CD4-positive, alpha-beta memory T cell (primary cell): ENCODE results near the gene CLRN3. TPM values are rescaled to one million over a fixed set of nuclear protein-coding genes. Genes with fewer than 3 reads are reported as not detected.

Experiments used
- CTCF ChIA-PET: fragments of 350-600 bp; sonication (Branson Sonifier 250); formaldehyde crosslinking; loops from one replicate; lab custom pipeline; 2021; ENCODE audit warnings: inconsistent platforms; ENCODE audit not compliant: partially characterized antibody; lab: Charles Lee
- POLR2A ChIA-PET: fragments of 350-600 bp; sonication (Branson Sonifier 250); formaldehyde crosslinking; loops from one replicate; lab custom pipeline; 2021; ENCODE audit not compliant: partially characterized antibody; lab: Charles Lee
- DNase-seq, 5 donors: peaks; one replicate each; pipeline versions ENCODE4 v3.0.0 to v3.0.0-alpha.2; 2020 to 2022; ENCODE audit warnings: mixed read lengths in 1 of 5
- H3K27ac ChIP-seq: one replicate; pipeline ENCODE4 v1.7.0; 2013; ENCODE audit warnings: low read depth, low read length
- H3K27me3 ChIP-seq: 2 replicates; pipeline ENCODE4 v1.7.0; 2013; ENCODE audit warnings: mild to moderate bottlenecking, low read length, moderate library complexity; ENCODE audit not compliant: insufficient read depth
- H3K36me3 ChIP-seq: 2 replicates; pipeline ENCODE4 v1.7.0; 2013; ENCODE audit warnings: mild to moderate bottlenecking, low read length, moderate library complexity; ENCODE audit not compliant: insufficient read depth
- H3K4me1 ChIP-seq: 2 replicates; pipeline ENCODE4 v1.7.0; 2013; ENCODE audit warnings: mild to moderate bottlenecking, low read length, moderate library complexity; ENCODE audit not compliant: insufficient read depth
- H3K4me3 ChIP-seq, 2 donors: one replicate each; pipeline ENCODE4 v1.7.0; 2013; ENCODE audit warnings: low read length in 2 of 2, mild to moderate bottlenecking in 1 of 2
- H3K9me3 ChIP-seq, 2 donors: one replicate each; pipeline ENCODE4 v1.7.0; 2013; ENCODE audit warnings: low read length in 2 of 2, control low read depth in 1 of 2; ENCODE audit not compliant: control insufficient read depth in 1 of 2
- H3K27ac Mint-ChIP-seq, 7 donors: one replicate each; pipeline ENCODE4 v1.8.0; 2020 to 2021; ENCODE audit warnings: mixed read lengths in 7 of 7, mild to moderate bottlenecking in 6 of 7, inconsistent platforms in 3 of 7, moderate library complexity in 3 of 7
- H3K27me3 Mint-ChIP-seq, 2 donors: one replicate each; pipeline ENCODE4 v1.8.0; 2020 to 2021; ENCODE audit warnings: mixed read lengths in 2 of 2
- H3K36me3 Mint-ChIP-seq, 2 donors: one replicate each; pipeline ENCODE4 v1.8.0; 2020 to 2021; ENCODE audit warnings: mixed read lengths in 2 of 2, inconsistent platforms in 1 of 2, mild to moderate bottlenecking in 1 of 2
- H3K4me1 Mint-ChIP-seq, 4 donors: one replicate each; pipeline ENCODE4 v1.8.0; 2020 to 2021; ENCODE audit warnings: mixed read lengths in 4 of 4, mild to moderate bottlenecking in 1 of 4
- H3K4me3 Mint-ChIP-seq, 8 donors: one replicate each; pipeline ENCODE4 v1.8.0; 2020 to 2021; ENCODE audit warnings: mixed read lengths in 8 of 8, mild to moderate bottlenecking in 7 of 8, moderate library complexity in 6 of 8, inconsistent platforms in 3 of 8
- H3K9me3 Mint-ChIP-seq, 8 donors: one replicate each; pipeline ENCODE4 v1.8.0; 2020 to 2021; ENCODE audit warnings: mixed read lengths in 8 of 8, mild to moderate bottlenecking in 5 of 8, inconsistent platforms in 3 of 8, moderate library complexity in 1 of 8
- intact Hi-C: fragments of 100-400 bp; cut with micrococcal nuclease; formaldehyde crosslinking; loops from one replicate; pipeline ENCODE4 v1.15.1; 2023
- polyA plus RNA-seq, 2 donors: library from polyadenylated mRNA; unstranded; fragments of 300-500 nt; fragmentation: Illumina TruSeq; gene quantifications; one replicate each; pipeline ENCODE4 v1.2.3, GENCODE V29; 2021
- total RNA-seq, 2 experiments: library from RNA; stranded (reverse); gene quantifications; one replicate each; pipeline ENCODE4 v1.2.3, GENCODE V29; 2021

CLRN3 gene
- total and polyA plus RNA-seq, 4 experiments from 2014 or later, result not detected

GRCh38 chr10:127840884-127841283 lies 51.9 kb downstream of the CLRN3 start:
- ChIA-PET CTCF (no interaction called here), POLR2A (no interaction called here)
- no peaks in the 10 kb centered on the region for H3K27me3 ChIP-seq
- intact Hi-C loops, result no loop called here
- no peak overlapping the region for H3K4me3 ChIP-seq
- H3K9me3 Mint-ChIP-seq, result peaks cover 0 to 11% (median 0%) of the 10 kb centered on the region in 8 donors
- H3K36me3 ChIP-seq, result no peaks in the 10 kb centered on the region
- H3K4me1 ChIP-seq, result no peaks in the 10 kb centered on the region
- peaks cover 9 to 12% of the 10 kb centered on the region in 2 donors for H3K27me3 Mint-ChIP-seq
- H3K4me1 Mint-ChIP-seq, result no peaks in the 10 kb centered on the region
- no peak for DNase-seq
- no peak overlapping the region for H3K27ac Mint-ChIP-seq
- no peak overlapping the region for H3K27ac ChIP-seq
- no peak overlapping the region for H3K4me3 Mint-ChIP-seq
- no peaks in the 10 kb centered on the region for H3K36me3 Mint-ChIP-seq
- H3K9me3 ChIP-seq, result no peaks in the 10 kb centered on the region

GRCh38 chr10:127836966-127837365 lies 55.8 kb downstream of the CLRN3 start:
- no peak overlapping the region for H3K4me3 ChIP-seq
- no peaks in the 10 kb centered on the region for H3K27me3 ChIP-seq
- H3K9me3 ChIP-seq, result no peaks in the 10 kb centered on the region
- Mint-ChIP-seq H3K4me3 (no peak overlapping the region), H3K27ac (no peak overlapping the region), H3K27me3 (peaks cover 5 to 9% of the 10 kb centered on the region in 2 donors), H3K9me3 (peaks cover 0 to 11% (median 0%) of the 10 kb centered on the region in 8 donors), H3K4me1 (peaks cover 0 to 2% (median 0%) of the 10 kb centered on the region in 4 donors), H3K36me3 (no peaks in the 10 kb centered on the region)
- no peaks in the 10 kb centered on the region for H3K36me3 ChIP-seq
- H3K4me1 ChIP-seq, result no peaks in the 10 kb centered on the region
- intact Hi-C loops, result no loop called here
- POLR2A ChIA-PET, result no interaction called here
- DNase-seq, result no peak
- no peak overlapping the region for H3K27ac ChIP-seq
- CTCF ChIA-PET, result no interaction called here

GRCh38 chr10:127836176-127836575 lies 56.6 kb downstream of the CLRN3 start:
- peaks cover 5 to 6% of the 10 kb centered on the region in 2 donors for H3K27me3 Mint-ChIP-seq
- Histone ChIP-seq H3K4me3 (no peak overlapping the region), H3K9me3 (no peaks in the 10 kb centered on the region), H3K4me1 (no peaks in the 10 kb centered on the region), H3K36me3 (no peaks in the 10 kb centered on the region), H3K27me3 (no peaks in the 10 kb centered on the region), H3K27ac (no peak overlapping the region)
- H3K36me3 Mint-ChIP-seq, result no peaks in the 10 kb centered on the region
- intact Hi-C loops, result no loop called here
- peaks cover 0 to 2% (median 0%) of the 10 kb centered on the region in 4 donors for H3K4me1 Mint-ChIP-seq
- ChIA-PET CTCF (no interaction called here), POLR2A (no interaction called here)
- no peak for DNase-seq
- H3K4me3 Mint-ChIP-seq, result no peak overlapping the region
- H3K9me3 Mint-ChIP-seq, result peaks cover 0 to 11% (median 0%) of the 10 kb centered on the region in 8 donors
- H3K27ac Mint-ChIP-seq, result no peak overlapping the region

GRCh38 chr10:127834791-127835190 lies 58.0 kb downstream of the CLRN3 start:
- Mint-ChIP-seq H3K36me3 (no peaks in the 10 kb centered on the region), H3K27ac (no peak overlapping the region), H3K27me3 (peaks cover 7% of the 10 kb centered on the region in 2 donors), H3K9me3 (peaks cover 0 to 11% (median 0%) of the 10 kb centered on the region in 8 donors), H3K4me1 (peaks cover 0 to 2% (median 0%) of the 10 kb centered on the region in 4 donors), H3K4me3 (no peak overlapping the region)
- Histone ChIP-seq H3K4me3 (no peak overlapping the region), H3K9me3 (no peaks in the 10 kb centered on the region), H3K4me1 (no peaks in the 10 kb centered on the region), H3K27me3 (no peaks in the 10 kb centered on the region), H3K27ac (no peak overlapping the region), H3K36me3 (no peaks in the 10 kb centered on the region)
- POLR2A ChIA-PET, result no interaction called here
- CTCF ChIA-PET, result no interaction called here
- intact Hi-C loops, result no loop called here
- DNase-seq, result no peak

GRCh38 chr10:127834221-127834620 lies 58.5 kb downstream of the CLRN3 start:
- CTCF ChIA-PET, result no interaction called here
- no peak overlapping the region for H3K4me3 ChIP-seq
- POLR2A ChIA-PET, result no interaction called here
- Mint-ChIP-seq H3K36me3 (no peaks in the 10 kb centered on the region), H3K27ac (no peak overlapping the region), H3K4me3 (no peak overlapping the region), H3K27me3 (peaks cover 6 to 7% of the 10 kb centered on the region in 2 donors), H3K4me1 (peaks cover 0 to 2% (median 0%) of the 10 kb centered on the region in 4 donors), H3K9me3 (peaks cover 0 to 11% (median 0%) of the 10 kb centered on the region in 8 donors)
- no peak overlapping the region for H3K27ac ChIP-seq
- no peak for DNase-seq
- H3K4me1 ChIP-seq, result no peaks in the 10 kb centered on the region
- no peaks in the 10 kb centered on the region for H3K36me3 ChIP-seq
- intact Hi-C loops, result no loop called here
- no peaks in the 10 kb centered on the region for H3K27me3 ChIP-seq
- no peaks in the 10 kb centered on the region for H3K9me3 ChIP-seq

- ChIA-PET POLR2A (no interaction called here), CTCF (no interaction called here)
- H3K4me1 Mint-ChIP-seq, result peaks cover 0 to 2% (median 0%) of the 10 kb centered on the region in 4 donors
- Histone ChIP-seq H3K9me3 (no peaks in the 10 kb centered on the region), H3K27me3 (no peaks in the 10 kb centered on the region), H3K4me1 (no peaks in the 10 kb centered on the region), H3K36me3 (no peaks in the 10 kb centered on the region), H3K4me3 (no peak overlapping the region), H3K27ac (no peak overlapping the region)
- no peak overlapping the region for H3K27ac Mint-ChIP-seq
- DNase-seq, result no peak
- H3K4me3 Mint-ChIP-seq, result no peak overlapping the region
- no peaks in the 10 kb centered on the region for H3K36me3 Mint-ChIP-seq
- peaks cover 5 to 6% of the 10 kb centered on the region in 2 donors for H3K27me3 Mint-ChIP-seq
- intact Hi-C loops, result no loop called here
- H3K9me3 Mint-ChIP-seq, result peaks cover 0 to 11% (median 0%) of the 10 kb centered on the region in 8 donors
Measured at GRCh38 chr10:127833804-127834203, 58.9 kb downstream of the CLRN3 start.

- Histone ChIP-seq H3K4me3 (no peak overlapping the region), H3K36me3 (no peaks in the 10 kb centered on the region), H3K4me1 (no peaks in the 10 kb centered on the region), H3K9me3 (no peaks in the 10 kb centered on the region), H3K27ac (no peak overlapping the region), H3K27me3 (no peaks in the 10 kb centered on the region)
- Mint-ChIP-seq H3K36me3 (no peaks in the 10 kb centered on the region), H3K4me3 (peak overlapping the region in 1 of 8 donors; percentile 54), H3K4me1 (peaks cover 0 to 2% (median 0%) of the 10 kb centered on the region in 4 donors), H3K9me3 (peaks cover 0 to under 1% (median 0%) of the 10 kb centered on the region in 8 donors), H3K27me3 (peaks cover 3% of the 10 kb centered on the region in 2 donors), H3K27ac (no peak overlapping the region)
- CTCF ChIA-PET, result interaction anchor here (0.9 kb wide), 1 partner anchor 18 kb away, joined by 3 read pairs; no protein-coding TSS in a partner anchor
- intact Hi-C loops, result no loop called here
- DNase-seq, result no peak
- POLR2A ChIA-PET, result no interaction called here
Measured at GRCh38 chr10:127832501-127832900, 60.2 kb downstream of the CLRN3 start.
